Keratinocyte (primary cell): ENCODE measurements around the gene CCNY. TPM values are rescaled to one million over a fixed set of nuclear protein-coding genes. Genes with fewer than 3 reads are reported as not detected.

Experiments used
- DNase-seq: peaks from one replicate; pipeline ENCODE4 v3.0.0-alpha.2; 2011; ENCODE audit warnings: low read depth, missing footprints, low spot score
- FAIRE-seq: peaks from 2 replicates; lab custom pipeline; 2011; peaks lifted over from hg19 to GRCh38; lab: Jason Lieb, UNC
- H2AFZ ChIP-seq: 2 replicates; pipeline ENCODE4 v1.6.0; 2012; ENCODE audit warnings: low read length, control low read depth, inconsistent platforms; ENCODE audit not compliant: control insufficient read depth
- H3K27ac ChIP-seq: 2 replicates; pipeline ENCODE4 v1.5.1; 2011; ENCODE audit warnings: low read length; ENCODE audit not compliant: control insufficient read depth, insufficient read depth
- H3K27me3 ChIP-seq: 3 replicates; pipeline ENCODE4 v1.6.0; 2011; ENCODE audit warnings: low read length; ENCODE audit not compliant: control insufficient read depth, insufficient read depth; ENCODE audit errors: extremely low read depth
- H3K36me3 ChIP-seq, 2 experiments: 2 replicates in 1 of 2; 3 replicates in 1 of 2; pipeline ENCODE4 v1.5.1; 2011; ENCODE audit warnings: low read length in 2 of 2, mild to moderate bottlenecking in 1 of 2; ENCODE audit not compliant: control insufficient read depth in 2 of 2, insufficient read depth in 2 of 2; ENCODE audit errors: extremely low read depth in 1 of 2
- H3K4me1 ChIP-seq: 3 replicates; pipeline ENCODE4 v1.5.1; 2011; ENCODE audit warnings: low read length; ENCODE audit not compliant: control insufficient read depth, insufficient read depth; ENCODE audit errors: extremely low read depth
- H3K4me2 ChIP-seq: 3 replicates; pipeline ENCODE4 v1.6.0; 2011; ENCODE audit warnings: low read depth, low read length; ENCODE audit not compliant: control insufficient read depth, insufficient read depth; ENCODE audit errors: extremely low read depth
- H3K4me3 ChIP-seq, 3 experiments: fragments of 200-600 bp in 1 of 3; sonication (generic) in 1 of 3; 2 replicates in 2 of 3; 3 replicates in 1 of 3; pipeline ENCODE4 v1.5.1; 2011 to 2016; ENCODE audit warnings: low read length in 3 of 3, mild to moderate bottlenecking in 3 of 3, control low read depth in 2 of 3, inconsistent platforms in 1 of 3, low read depth in 1 of 3, mixed read lengths in 1 of 3, mixed run types in 1 of 3, moderate library complexity in 1 of 3; ENCODE audit not compliant: control insufficient read depth in 2 of 3, insufficient read depth in 2 of 3; ENCODE audit errors: extremely low read depth in 1 of 3
- H3K79me2 ChIP-seq: 2 replicates; pipeline ENCODE4 v1.6.0; 2012; ENCODE audit warnings: low read length; ENCODE audit not compliant: control insufficient read depth, insufficient read depth
- H3K9ac ChIP-seq: 3 replicates; pipeline ENCODE4 v1.6.0; 2011; ENCODE audit warnings: low read length; ENCODE audit not compliant: control insufficient read depth, insufficient read depth; ENCODE audit errors: extremely low read depth
- H3K9me1 ChIP-seq: 3 replicates; pipeline ENCODE4 v1.6.0; 2011; ENCODE audit warnings: low read length; ENCODE audit not compliant: control insufficient read depth, insufficient read depth; ENCODE audit errors: extremely low read depth
- H3K9me3 ChIP-seq: 2 replicates; pipeline ENCODE4 v1.5.1; 2012; ENCODE audit warnings: low read depth, low read length; ENCODE audit not compliant: control insufficient read depth
- H4K20me1 ChIP-seq: 3 replicates; pipeline ENCODE4 v1.6.0; 2011; ENCODE audit warnings: low read length; ENCODE audit not compliant: control insufficient read depth, insufficient read depth; ENCODE audit errors: extremely low read depth
- CTCF ChIP-seq, 3 experiments: IDR thresholded peaks in 1 of 3; conservative IDR thresholded peaks in 1 of 3; optimal IDR thresholded peaks in 1 of 3; 2 replicates in 2 of 3; 3 replicates in 1 of 3; pipeline versions ENCODE3 to v1.5.1; 2011; ENCODE audit warnings: low read length in 3 of 3, mild to moderate bottlenecking in 3 of 3, moderate library complexity in 2 of 3, control low read depth in 1 of 3, inconsistent platforms in 1 of 3; ENCODE audit not compliant: insufficient read depth in 2 of 3; ENCODE audit errors: extremely low read depth in 1 of 3
- EZH2 ChIP-seq: IDR thresholded peaks from one replicate; pipeline ENCODE4 v1.6.1; 2012; ENCODE audit warnings: inconsistent platforms, mild to moderate bottlenecking, low read length, moderate library complexity
- dilution Hi-C: fragments of 300-500 bp; cut with MboI; formaldehyde crosslinking; loops from one replicate; pipeline ENCODE4 v1.7.0; 2020; ENCODE audit warnings: low sequenced_read_pairs; ENCODE audit not compliant: extremely low pct_ligation_motif_present
- polyA plus RNA-seq, 5 experiments: library from polyadenylated mRNA; depleted of rRNA in 3 of 5; stranded (reverse) in 3 of 5; stranded (forward) in 1 of 5; unstranded in 1 of 5; fragments of >200 nt; gene quantifications; 1 replicate in 1 of 5; 2 replicates in 3 of 5; 3 replicates in 1 of 5; pipeline versions ENCODE4 v1.2.1 to v1.2.3, GENCODE V29; 2011 to 2012; ENCODE audit warnings: missing spikeins in 2 of 5, low read depth in 1 of 5, low replicate concordance in 1 of 5

CCNY gene
- polyA plus RNA-seq, 1 donor (not counting 4 experiments of a cell fraction or from before 2014, with no cell fraction given): 58.9 TPM

DNA sequence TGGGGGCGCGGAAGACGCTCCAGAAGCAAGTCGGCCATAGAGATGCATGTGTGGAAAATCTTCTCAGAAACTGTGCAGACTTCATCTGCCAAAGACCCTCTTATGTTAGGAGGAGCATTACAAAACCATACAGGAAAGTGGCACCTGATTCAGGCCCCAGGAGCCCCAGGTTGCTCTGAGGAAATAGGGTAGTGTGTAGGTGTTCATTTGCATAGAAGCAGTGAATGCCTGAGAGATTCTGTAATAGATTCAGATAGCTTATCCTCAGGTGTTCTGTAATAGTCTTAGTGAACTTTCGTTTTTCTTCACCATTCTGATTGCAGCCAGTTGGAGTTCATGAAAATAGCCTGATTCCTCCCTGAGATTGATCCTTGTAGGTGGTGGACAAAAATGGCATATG, 162.4 kb downstream of the CCNY start:
- no peak for DNase-seq
- H3K4me2 ChIP-seq: no peak overlapping the region
- H3K36me3 ChIP-seq: peaks cover 0 to 2% of the 10 kb centered on the region in 2 experiments
- peaks cover 7% of the 10 kb centered on the region for H3K9me1 ChIP-seq
- no peak for TF ChIP-seq CTCF (optimal IDR thresholded peaks at IDR 0.05 in 1 of 3, IDR thresholded peaks at IDR 0.05 in 1 of 3, conservative IDR thresholded peaks at IDR 0.05 in 1 of 3; ENCODE audit: extremely low read depth in 1 of 3, insufficient read depth in 2 of 3, low read length in 3 of 3)
- TF ChIP-seq EZH2: no peak
- dilution Hi-C loops: no loop called here
- H3K27ac ChIP-seq: no peak overlapping the region
- H3K9ac ChIP-seq: no peak overlapping the region
- FAIRE-seq: no peak
- peaks cover 2% of the 10 kb centered on the region for H3K4me1 ChIP-seq
- H3K27me3 ChIP-seq: no peaks in the 10 kb centered on the region
- H3K79me2 ChIP-seq: peaks cover 43% of the 10 kb centered on the region
- H3K4me3 ChIP-seq: no peak overlapping the region
- H2AFZ ChIP-seq: no peak overlapping the region
- no peaks in the 10 kb centered on the region for H3K9me3 ChIP-seq
- H4K20me1 ChIP-seq: peaks cover 16% of the 10 kb centered on the region

GRCh38 chr10:35501923-35502322, 165.6 kb downstream of the CCNY start:
- no peak for DNase-seq
- dilution Hi-C loops: no loop called here
- no peak overlapping the region for H3K27ac ChIP-seq

More at GRCh38 chr10:35501923-35502322, 165.6 kb downstream of the CCNY start:
- H3K36me3 ChIP-seq: peaks cover 0 to 2% of the 10 kb centered on the region in 2 experiments
- peaks cover 13% of the 10 kb centered on the region for H4K20me1 ChIP-seq
- no peak overlapping the region for H3K4me2 ChIP-seq
- no peaks in the 10 kb centered on the region for H3K4me1 ChIP-seq
- TF ChIP-seq CTCF (optimal IDR thresholded peaks at IDR 0.05 in 1 of 3, IDR thresholded peaks at IDR 0.05 in 1 of 3, conservative IDR thresholded peaks at IDR 0.05 in 1 of 3; ENCODE audit: extremely low read depth in 1 of 3, insufficient read depth in 2 of 3, low read length in 3 of 3): peak; percentile 22 to 29 (median 29)
- TF ChIP-seq EZH2: no peak
- H3K9me1 ChIP-seq: peaks cover 5% of the 10 kb centered on the region
- no peak overlapping the region for H3K9ac ChIP-seq
- no peaks in the 10 kb centered on the region for H3K9me3 ChIP-seq
- H3K27me3 ChIP-seq: no peaks in the 10 kb centered on the region
- no peak overlapping the region for H3K4me3 ChIP-seq
- FAIRE-seq: no peak
- H3K79me2 ChIP-seq: peaks cover 19% of the 10 kb centered on the region
- H2AFZ ChIP-seq: no peak overlapping the region
